ENCODE results near the gene AP1S3.

DNA sequence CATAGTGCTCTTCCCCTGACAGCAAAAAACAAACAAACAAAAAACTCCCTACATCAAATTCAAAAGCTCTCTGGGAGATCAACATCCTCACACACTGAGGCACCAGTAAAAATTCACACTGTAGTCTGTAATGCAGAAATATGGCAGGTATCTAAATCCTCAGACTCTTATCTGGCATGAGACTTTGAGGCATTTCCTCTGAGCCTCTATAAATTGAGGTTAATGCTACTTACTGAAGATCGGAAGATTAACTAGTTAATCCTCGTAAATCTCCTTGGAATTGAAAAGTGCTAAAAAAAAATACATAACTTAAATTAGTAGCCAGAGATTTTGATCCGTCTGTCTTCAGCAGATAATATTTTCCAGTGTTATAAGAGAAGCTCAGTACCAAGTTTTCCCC is 65.0 kb downstream of the AP1S3 start:
- TF ChIP-seq, protein P1, sequence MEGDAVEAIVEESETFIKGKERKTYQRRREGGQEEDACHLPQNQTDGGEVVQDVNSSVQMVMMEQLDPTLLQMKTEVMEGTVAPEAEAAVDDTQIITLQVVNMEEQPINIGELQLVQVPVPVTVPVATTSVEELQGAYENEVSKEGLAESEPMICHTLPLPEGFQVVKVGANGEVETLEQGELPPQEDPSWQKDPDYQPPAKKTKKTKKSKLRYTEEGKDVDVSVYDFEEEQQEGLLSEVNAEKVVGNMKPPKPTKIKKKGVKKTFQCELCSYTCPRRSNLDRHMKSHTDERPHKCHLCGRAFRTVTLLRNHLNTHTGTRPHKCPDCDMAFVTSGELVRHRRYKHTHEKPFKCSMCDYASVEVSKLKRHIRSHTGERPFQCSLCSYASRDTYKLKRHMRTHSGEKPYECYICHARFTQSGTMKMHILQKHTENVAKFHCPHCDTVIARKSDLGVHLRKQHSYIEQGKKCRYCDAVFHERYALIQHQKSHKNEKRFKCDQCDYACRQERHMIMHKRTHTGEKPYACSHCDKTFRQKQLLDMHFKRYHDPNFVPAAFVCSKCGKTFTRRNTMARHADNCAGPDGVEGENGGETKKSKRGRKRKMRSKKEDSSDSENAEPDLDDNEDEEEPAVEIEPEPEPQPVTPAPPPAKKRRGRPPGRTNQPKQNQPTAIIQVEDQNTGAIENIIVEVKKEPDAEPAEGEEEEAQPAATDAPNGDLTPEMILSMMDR (IDR thresholded peaks at IDR 0.05), result no peak
- TF ChIP-seq POLR2AphosphoS5 (IDR thresholded peaks at IDR 0.05; ENCODE audit: low read depth, low read length), result no peak
- TF ChIP-seq SIN3A (IDR thresholded peaks at IDR 0.05; ENCODE audit: borderline replicate concordance, insufficient read depth, low read depth, low read length), result no peak
- TF ChIP-seq, protein P2, sequence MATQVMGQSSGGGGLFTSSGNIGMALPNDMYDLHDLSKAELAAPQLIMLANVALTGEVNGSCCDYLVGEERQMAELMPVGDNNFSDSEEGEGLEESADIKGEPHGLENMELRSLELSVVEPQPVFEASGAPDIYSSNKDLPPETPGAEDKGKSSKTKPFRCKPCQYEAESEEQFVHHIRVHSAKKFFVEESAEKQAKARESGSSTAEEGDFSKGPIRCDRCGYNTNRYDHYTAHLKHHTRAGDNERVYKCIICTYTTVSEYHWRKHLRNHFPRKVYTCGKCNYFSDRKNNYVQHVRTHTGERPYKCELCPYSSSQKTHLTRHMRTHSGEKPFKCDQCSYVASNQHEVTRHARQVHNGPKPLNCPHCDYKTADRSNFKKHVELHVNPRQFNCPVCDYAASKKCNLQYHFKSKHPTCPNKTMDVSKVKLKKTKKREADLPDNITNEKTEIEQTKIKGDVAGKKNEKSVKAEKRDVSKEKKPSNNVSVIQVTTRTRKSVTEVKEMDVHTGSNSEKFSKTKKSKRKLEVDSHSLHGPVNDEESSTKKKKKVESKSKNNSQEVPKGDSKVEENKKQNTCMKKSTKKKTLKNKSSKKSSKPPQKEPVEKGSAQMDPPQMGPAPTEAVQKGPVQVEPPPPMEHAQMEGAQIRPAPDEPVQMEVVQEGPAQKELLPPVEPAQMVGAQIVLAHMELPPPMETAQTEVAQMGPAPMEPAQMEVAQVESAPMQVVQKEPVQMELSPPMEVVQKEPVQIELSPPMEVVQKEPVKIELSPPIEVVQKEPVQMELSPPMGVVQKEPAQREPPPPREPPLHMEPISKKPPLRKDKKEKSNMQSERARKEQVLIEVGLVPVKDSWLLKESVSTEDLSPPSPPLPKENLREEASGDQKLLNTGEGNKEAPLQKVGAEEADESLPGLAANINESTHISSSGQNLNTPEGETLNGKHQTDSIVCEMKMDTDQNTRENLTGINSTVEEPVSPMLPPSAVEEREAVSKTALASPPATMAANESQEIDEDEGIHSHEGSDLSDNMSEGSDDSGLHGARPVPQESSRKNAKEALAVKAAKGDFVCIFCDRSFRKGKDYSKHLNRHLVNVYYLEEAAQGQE (IDR thresholded peaks at IDR 0.05; ENCODE audit: insufficient read depth in 1 of 2, low read depth in 2 of 2, low read length in 1 of 2), result no peak
- no peak for TF ChIP-seq TCF7L2 (IDR thresholded peaks at IDR 0.05; ENCODE audit: low read depth, low read length)
